Choroid plexus epithelial cell (primary cell): ENCODE results near the gene NVL.
A peak's percentile ranks its signal among the peaks of the same experiment; 100 is the strongest.
"Not testable (repeated sequence)": the region's sequence is repeated elsewhere in the genome, so short reads cannot be mapped to it uniquely, and the experiment has no call there.

Experiments
- DNase-seq: peaks from one replicate; pipeline ENCODE4 v3.0.0-alpha.2; 2010; ENCODE audit warnings: low read depth
- H3K4me3 ChIP-seq: 2 replicates; pipeline ENCODE4 v1.5.1; 2011; ENCODE audit warnings: low read depth, mild to moderate bottlenecking, control low read depth, low read length, moderate library complexity
- TF ChIP-seq, protein P1 (sequence below): conservative IDR thresholded peaks from 2 replicates; pipeline ENCODE4 v1.5.1; 2011; ENCODE audit warnings: low read depth, mild to moderate bottlenecking, control low read depth, inconsistent platforms, low read length, moderate library complexity

Gene NVL

DNA sequence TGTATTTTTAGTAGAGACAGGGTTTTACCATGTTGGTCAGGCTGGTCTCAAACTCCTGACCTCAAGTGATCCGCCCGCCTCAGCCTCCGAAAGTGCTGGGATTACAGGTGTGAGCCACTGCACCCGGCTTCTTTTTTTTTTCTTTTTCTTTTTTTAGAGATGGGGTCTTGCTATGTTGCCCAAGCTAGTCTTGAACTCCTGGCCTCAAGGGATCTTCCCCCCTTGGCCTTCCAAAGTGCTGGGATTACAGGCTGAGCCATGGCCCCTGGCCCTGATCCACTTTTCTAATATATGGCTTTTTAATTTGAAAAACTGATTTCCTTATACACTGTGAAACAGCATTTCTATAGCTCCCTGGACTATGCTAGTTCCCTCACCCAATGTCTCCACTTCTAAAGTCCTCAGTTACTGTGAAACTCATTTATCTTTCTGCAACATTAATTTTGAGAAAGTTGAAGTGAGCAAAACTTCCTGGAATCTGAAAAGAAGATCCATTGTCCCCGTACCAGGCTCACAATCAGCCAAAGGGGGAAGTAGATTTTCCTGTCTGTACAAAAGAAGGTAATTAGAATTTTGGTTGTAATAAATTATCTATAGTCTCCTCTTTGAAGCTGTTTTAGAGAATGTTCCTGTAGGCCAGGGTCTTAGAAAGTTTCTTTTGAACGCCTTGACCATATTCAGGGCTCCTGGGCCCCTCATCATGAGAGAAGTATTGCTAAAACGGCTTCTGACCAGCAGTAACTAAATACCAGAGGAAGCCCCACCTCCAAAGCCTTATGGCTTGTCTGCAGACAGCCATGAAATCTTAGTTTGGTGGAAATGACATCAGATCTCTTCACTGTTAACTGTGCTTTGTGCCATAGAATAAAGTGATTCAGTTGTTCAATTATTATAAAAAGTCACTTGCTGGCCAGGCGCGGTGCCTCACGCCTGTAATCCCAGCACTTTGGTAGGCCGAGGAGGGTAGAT is 112.0 kb downstream of the NVL start:
- peak; percentile 21 for DNase-seq
- TF ChIP-seq, protein P1, sequence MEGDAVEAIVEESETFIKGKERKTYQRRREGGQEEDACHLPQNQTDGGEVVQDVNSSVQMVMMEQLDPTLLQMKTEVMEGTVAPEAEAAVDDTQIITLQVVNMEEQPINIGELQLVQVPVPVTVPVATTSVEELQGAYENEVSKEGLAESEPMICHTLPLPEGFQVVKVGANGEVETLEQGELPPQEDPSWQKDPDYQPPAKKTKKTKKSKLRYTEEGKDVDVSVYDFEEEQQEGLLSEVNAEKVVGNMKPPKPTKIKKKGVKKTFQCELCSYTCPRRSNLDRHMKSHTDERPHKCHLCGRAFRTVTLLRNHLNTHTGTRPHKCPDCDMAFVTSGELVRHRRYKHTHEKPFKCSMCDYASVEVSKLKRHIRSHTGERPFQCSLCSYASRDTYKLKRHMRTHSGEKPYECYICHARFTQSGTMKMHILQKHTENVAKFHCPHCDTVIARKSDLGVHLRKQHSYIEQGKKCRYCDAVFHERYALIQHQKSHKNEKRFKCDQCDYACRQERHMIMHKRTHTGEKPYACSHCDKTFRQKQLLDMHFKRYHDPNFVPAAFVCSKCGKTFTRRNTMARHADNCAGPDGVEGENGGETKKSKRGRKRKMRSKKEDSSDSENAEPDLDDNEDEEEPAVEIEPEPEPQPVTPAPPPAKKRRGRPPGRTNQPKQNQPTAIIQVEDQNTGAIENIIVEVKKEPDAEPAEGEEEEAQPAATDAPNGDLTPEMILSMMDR: no peak
- no peak overlapping the region for H3K4me3 ChIP-seq

DNA sequence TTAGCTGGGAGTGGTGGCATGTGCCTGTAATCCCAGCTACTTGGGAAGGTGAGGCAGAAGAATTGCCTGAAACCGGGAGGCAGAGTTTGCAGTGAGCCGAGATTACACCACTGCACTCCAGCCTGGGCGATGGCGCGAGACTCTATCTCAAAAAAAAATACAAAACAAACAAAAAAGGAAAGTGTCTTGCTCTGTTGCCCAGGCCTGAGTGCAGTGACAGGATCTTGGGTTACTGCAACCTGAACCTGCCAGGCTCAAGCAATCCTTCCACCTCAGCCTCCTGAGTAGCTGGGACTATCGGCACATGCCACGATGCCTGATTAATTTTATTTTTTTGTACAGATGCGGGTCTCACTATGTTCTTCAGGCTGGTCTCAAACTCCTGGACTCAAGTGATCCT is 113.6 kb downstream of the NVL start:
- no peak for DNase-seq
- H3K4me3 ChIP-seq: no peak overlapping the region

DNA sequence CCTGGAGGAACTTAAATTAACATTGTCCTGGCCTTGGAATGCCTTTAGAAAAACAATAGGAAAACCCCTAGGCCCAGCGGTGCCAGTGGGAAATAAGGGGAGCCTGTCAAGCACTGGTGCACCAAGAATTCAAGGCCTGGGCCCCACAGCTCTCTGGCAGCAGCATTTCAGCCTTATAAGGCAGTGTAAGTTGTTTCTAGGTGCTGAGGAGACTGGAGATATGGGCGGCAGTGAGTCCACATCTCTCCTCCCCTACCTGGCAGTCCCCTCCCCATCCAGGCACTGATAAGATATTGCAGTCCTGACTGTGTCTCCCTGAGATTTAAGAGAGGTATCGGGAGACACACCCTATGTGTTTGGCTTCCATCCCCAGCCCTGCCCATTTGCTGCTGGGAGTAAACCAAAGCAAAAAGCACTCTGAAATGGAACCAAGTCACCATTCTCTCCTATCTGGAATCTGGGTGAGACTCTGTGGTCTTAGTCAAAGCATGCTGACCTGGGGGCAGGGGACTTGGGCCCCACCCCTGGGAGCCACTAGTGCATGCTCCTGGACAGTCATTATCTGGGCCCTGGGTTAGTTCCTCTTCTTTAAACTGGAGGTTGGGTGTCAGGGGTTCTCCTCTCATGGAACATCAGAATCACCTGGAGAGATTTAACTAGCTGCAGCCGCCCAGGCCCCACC is 116.4 kb downstream of the NVL start:
- DNase-seq: no peak
- TF ChIP-seq, protein P1: no peak
- no peak overlapping the region for H3K4me3 ChIP-seq

More for the DNA sequence above, 113.6 kb downstream of the NVL start:
- TF ChIP-seq, protein P1: no peak

DNA sequence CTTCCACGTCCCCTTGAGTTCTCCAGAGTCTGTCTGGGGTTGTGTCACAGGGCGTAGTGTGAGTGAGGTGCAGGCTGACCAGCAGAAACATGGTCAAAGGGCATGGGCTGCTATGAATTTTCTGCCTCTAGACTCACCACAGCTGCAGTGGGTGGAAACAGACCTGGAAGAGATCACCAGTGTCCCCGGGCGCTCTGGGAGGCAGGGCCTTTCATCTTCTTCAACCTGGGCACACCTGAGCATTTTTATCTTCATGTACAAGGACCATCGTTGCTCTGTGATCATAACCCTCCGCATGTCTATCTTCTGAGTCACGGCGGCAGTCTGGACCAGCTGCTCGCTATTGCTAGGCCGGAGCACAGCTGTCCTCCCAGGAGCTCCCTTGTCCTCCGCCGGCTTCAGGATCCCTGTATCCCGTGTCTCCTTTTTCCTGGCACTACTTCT is 117.3 kb downstream of the NVL start:
- TF ChIP-seq, protein P1: no peak
- DNase-seq: peak; percentile 23
- H3K4me3 ChIP-seq: no peak overlapping the region

DNA sequence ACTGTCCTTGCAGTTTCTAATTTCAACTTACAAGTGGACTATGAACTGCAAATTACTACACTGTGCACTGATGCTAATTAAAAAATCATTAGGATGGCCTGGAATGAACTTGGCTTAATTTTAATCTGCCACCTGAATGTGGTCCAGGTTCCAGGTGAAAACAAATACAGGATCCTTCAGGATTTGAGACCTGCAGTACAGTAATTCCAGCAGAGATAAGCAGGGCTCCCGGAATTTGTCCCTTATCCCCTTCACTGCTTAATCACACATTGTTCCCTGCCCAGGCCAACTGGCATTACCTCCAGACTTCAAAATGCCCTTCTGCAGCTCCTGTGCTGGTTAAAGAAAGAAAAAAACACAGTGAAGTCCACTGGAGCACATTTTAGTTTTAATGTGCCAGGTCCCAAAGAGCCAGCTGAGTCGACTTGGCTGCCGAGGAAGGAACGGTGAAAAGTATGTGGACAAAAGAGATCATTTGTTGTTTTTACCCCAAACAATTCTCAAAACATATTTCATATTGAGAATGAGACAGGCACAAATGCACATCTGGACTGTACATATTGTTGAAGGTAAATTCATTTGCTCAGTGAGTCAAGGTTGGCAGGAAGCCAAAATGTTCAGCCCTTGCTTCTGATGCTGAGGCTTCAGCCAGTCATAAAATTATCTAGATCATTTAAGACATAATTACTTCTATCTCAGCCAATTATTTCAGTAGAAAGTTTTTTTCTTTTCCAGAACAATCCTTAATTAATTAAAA is 118.6 kb downstream of the NVL start:
- TF ChIP-seq, protein P1: no peak
- peak; percentile 89 for DNase-seq

DNA sequence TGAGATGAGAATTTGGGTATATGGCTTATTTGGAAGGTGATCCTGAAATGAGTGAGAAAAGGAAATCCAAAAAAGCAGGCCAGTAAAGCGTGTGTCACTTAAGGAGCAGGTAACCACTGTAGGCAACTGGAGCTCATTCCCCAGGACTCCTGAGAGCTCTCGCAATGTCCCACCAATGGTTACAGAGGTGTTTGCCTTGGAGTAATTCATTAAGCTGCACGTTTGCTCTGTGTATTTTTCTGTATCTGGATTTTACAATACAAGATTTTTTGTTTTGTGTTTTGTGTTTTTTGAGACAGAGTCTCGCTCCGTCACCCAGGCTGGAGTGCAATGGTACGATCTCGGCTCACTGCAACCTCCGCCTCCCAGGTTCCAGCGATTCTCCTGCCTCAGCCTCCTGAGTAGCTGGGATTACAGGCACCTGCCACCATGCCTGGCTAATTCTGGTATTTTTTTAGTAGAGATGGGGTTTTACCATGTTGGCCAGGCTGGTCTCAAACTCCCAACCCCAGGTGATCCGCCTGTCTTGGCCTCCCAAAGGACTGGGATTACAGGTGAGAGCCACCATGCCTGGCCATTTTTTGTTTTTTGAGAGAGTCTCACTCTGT is 123.9 kb downstream of the NVL start:
- DNase-seq, H3K4me3 ChIP-seq: not testable (repeated sequence)

More for the DNA sequence above, 118.6 kb downstream of the NVL start:
- no peak overlapping the region for H3K4me3 ChIP-seq
